Mammary epithelial cell (primary cell): ENCODE results near the gene EML4.

Experiments
- CTCF ChIP-seq, 2 donors: IDR thresholded peaks in 1 of 2; conservative IDR thresholded peaks in 1 of 2; 2 replicates each; pipeline ENCODE4 v1.5.1; 2011 to 2012; ENCODE audit warnings: inconsistent platforms in 2 of 2, low read length in 2 of 2, mild to moderate bottlenecking in 2 of 2, control low read depth in 1 of 2, low read depth in 1 of 2; ENCODE audit not compliant: insufficient read depth in 1 of 2; ENCODE audit errors: extremely low read depth in 1 of 2
- EZH2 ChIP-seq: IDR thresholded peaks from 2 replicates; pipeline ENCODE4 v1.6.1; 2012; ENCODE audit warnings: low read length, inconsistent platforms, borderline replicate concordance

GRCh38 chr2:42249887-42250286, 80.7 kb downstream of the EML4 start:
- TF ChIP-seq CTCF (conservative IDR thresholded peaks at IDR 0.05 in 1 of 2, IDR thresholded peaks at IDR 0.05 in 1 of 2; ENCODE audit: extremely low read depth in 1 of 2, insufficient read depth in 1 of 2, low read depth in 1 of 2, low read length in 2 of 2) (no peak), EZH2 (no peak)
